HL-60 (cell line): ENCODE results near the gene SCUBE1.

ENCODE experiments used
- DNase-seq, 2 experiments: peaks; one replicate each; pipeline ENCODE4 v3.0.0-alpha.2; 2010 to 2020; ENCODE audit warnings: low read depth in 1 of 2, low spot score in 1 of 2
- H3K27ac ChIP-seq: fragments of 250-450 bp; sonication (Bioruptor Pico); replicated peaks from 2 replicates; pipeline ENCODE4 v1.5.1; 2020; ENCODE audit warnings: mild to moderate bottlenecking, moderate library complexity
- H3K27me3 ChIP-seq: fragments of 250-450 bp; sonication (Bioruptor Pico); 2 replicates; pipeline ENCODE4 v1.5.1; 2021; ENCODE audit warnings: mild to moderate bottlenecking, moderate library complexity; ENCODE audit not compliant: insufficient read depth, poor library complexity, severe bottlenecking
- H3K4me3 ChIP-seq: replicated peaks from 2 replicates; pipeline ENCODE4 v1.5.1; 2011; ENCODE audit warnings: mild to moderate bottlenecking, control low read depth, low read length; ENCODE audit not compliant: insufficient read depth
- GABPA ChIP-seq: IDR thresholded peaks from 2 replicates; pipeline ENCODE4 v1.6.1; 2012; ENCODE audit warnings: low read depth
- POLR2AphosphoS5 ChIP-seq: IDR thresholded peaks from 2 replicates; pipeline ENCODE4 v1.6.1; 2012; ENCODE audit warnings: low read depth
- SPI1 ChIP-seq: IDR thresholded peaks from 2 replicates; pipeline ENCODE4 v1.6.1; 2012; ENCODE audit warnings: low read depth, mild to moderate bottlenecking, borderline replicate concordance
- TF ChIP-seq, protein P1 (sequence below): IDR thresholded peaks from one replicate; pipeline ENCODE4 v1.5.1; 2011; ENCODE audit warnings: low read length, control low read depth, inconsistent platforms; ENCODE audit not compliant: insufficient read depth
- TF ChIP-seq, protein P2 (sequence below): IDR thresholded peaks from 2 replicates; pipeline ENCODE4 v1.6.1; 2012; ENCODE audit warnings: low read depth; ENCODE audit not compliant: insufficient replicate concordance

The SCUBE1 gene

DNA sequence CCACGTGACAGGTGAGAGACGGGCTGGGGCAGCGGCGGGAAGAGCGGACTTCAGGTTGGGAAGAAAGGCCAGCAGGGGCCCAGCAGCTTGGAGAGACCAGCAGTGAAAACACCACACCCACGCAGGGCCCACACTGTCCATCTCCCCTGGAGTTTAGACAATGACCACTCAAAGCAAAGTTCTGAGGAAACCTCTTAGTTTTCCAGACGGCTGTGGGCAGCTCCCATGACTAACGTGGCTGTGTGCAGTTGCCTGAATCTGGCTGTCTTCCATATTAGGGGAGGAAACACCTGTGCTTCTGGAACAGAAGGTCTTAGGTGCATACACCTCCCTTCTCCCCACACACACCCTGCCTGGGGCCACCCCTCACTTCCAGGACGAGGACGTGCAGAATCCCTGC lies 85.6 kb downstream of the SCUBE1 start:
- Histone ChIP-seq H3K4me3 (no peak overlapping the region), H3K27ac (no peak overlapping the region), H3K27me3 (no peaks in the 10 kb centered on the region)
- no peak for DNase-seq
- TF ChIP-seq, protein P1, sequence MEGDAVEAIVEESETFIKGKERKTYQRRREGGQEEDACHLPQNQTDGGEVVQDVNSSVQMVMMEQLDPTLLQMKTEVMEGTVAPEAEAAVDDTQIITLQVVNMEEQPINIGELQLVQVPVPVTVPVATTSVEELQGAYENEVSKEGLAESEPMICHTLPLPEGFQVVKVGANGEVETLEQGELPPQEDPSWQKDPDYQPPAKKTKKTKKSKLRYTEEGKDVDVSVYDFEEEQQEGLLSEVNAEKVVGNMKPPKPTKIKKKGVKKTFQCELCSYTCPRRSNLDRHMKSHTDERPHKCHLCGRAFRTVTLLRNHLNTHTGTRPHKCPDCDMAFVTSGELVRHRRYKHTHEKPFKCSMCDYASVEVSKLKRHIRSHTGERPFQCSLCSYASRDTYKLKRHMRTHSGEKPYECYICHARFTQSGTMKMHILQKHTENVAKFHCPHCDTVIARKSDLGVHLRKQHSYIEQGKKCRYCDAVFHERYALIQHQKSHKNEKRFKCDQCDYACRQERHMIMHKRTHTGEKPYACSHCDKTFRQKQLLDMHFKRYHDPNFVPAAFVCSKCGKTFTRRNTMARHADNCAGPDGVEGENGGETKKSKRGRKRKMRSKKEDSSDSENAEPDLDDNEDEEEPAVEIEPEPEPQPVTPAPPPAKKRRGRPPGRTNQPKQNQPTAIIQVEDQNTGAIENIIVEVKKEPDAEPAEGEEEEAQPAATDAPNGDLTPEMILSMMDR, result no peak
- TF ChIP-seq GABPA, result no peak
- TF ChIP-seq, protein P2, sequence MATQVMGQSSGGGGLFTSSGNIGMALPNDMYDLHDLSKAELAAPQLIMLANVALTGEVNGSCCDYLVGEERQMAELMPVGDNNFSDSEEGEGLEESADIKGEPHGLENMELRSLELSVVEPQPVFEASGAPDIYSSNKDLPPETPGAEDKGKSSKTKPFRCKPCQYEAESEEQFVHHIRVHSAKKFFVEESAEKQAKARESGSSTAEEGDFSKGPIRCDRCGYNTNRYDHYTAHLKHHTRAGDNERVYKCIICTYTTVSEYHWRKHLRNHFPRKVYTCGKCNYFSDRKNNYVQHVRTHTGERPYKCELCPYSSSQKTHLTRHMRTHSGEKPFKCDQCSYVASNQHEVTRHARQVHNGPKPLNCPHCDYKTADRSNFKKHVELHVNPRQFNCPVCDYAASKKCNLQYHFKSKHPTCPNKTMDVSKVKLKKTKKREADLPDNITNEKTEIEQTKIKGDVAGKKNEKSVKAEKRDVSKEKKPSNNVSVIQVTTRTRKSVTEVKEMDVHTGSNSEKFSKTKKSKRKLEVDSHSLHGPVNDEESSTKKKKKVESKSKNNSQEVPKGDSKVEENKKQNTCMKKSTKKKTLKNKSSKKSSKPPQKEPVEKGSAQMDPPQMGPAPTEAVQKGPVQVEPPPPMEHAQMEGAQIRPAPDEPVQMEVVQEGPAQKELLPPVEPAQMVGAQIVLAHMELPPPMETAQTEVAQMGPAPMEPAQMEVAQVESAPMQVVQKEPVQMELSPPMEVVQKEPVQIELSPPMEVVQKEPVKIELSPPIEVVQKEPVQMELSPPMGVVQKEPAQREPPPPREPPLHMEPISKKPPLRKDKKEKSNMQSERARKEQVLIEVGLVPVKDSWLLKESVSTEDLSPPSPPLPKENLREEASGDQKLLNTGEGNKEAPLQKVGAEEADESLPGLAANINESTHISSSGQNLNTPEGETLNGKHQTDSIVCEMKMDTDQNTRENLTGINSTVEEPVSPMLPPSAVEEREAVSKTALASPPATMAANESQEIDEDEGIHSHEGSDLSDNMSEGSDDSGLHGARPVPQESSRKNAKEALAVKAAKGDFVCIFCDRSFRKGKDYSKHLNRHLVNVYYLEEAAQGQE, result no peak
- TF ChIP-seq POLR2AphosphoS5, result no peak
- TF ChIP-seq SPI1, result no peak

GRCh38 chr22:43256976-43257545 lies 86.1 kb downstream of the SCUBE1 start:
- Histone ChIP-seq H3K27ac (no peak overlapping the region), H3K27me3 (no peaks in the 10 kb centered on the region), H3K4me3 (no peak overlapping the region)
- TF ChIP-seq GABPA (no peak), SPI1 (no peak), POLR2AphosphoS5 (no peak)
- TF ChIP-seq, protein P2, result no peak
- TF ChIP-seq, protein P1, result no peak
- no peak for DNase-seq

- TF ChIP-seq POLR2AphosphoS5 (no peak), GABPA (no peak), SPI1 (no peak)
- TF ChIP-seq, protein P1, result no peak
- TF ChIP-seq, protein P2, result no peak
- no peak overlapping the region for H3K27ac ChIP-seq
- H3K27me3 ChIP-seq, result no peaks in the 10 kb centered on the region
- DNase-seq, result no peak
- H3K4me3 ChIP-seq, result no peak overlapping the region
These were observed 86.6 kb downstream of the SCUBE1 start for GRCh38 chr22:43256569-43256968.
